Body of pancreas (tissue), 4 donors: ENCODE data around the gene GAPVD1. TPM values are rescaled to one million over a fixed set of nuclear protein-coding genes. Genes with fewer than 3 reads are reported as not detected.

Source experiments
- ATAC-seq: fragments of 150-250 bp; one replicate; pipeline ENCODE4 v1.9.1; 2016
- DNase-seq, 4 donors: peaks; one replicate each; pipeline ENCODE4 v3.0.0-alpha.2; 2019
- H3K27ac ChIP-seq, 4 donors: fragments of 200-600 bp; sonication (generic); 1 replicate in 3 of 4; 2 replicates in 1 of 4; pipeline versions ENCODE4 v1.5.1 to v1.6.1; 2016 to 2019; ENCODE audit warnings: mild to moderate bottlenecking in 1 of 4, mixed read lengths in 1 of 4, moderate library complexity in 1 of 4
- H3K27me3 ChIP-seq, 2 donors: fragments of 200-600 bp; sonication (generic); one replicate each; pipeline ENCODE4 v1.6.0; 2016; ENCODE audit warnings: mild to moderate bottlenecking in 1 of 2
- H3K36me3 ChIP-seq, 2 donors: fragments of 200-600 bp; sonication (generic); replicated peaks in 1 of 2; 2 replicates each; pipeline ENCODE4 v1.5.1; 2016; ENCODE audit warnings: low read depth in 2 of 2; ENCODE audit not compliant: insufficient read depth in 1 of 2
- H3K4me1 ChIP-seq: fragments of 200-600 bp; sonication (generic); one replicate; pipeline ENCODE4 v1.6.0; 2016
- H3K4me3 ChIP-seq, 2 donors: fragments of 200-600 bp; sonication (generic); 1 replicate in 1 of 2; 2 replicates in 1 of 2; pipeline ENCODE4 v1.5.1; 2016 to 2019
- H3K9me3 ChIP-seq, 3 donors: fragments of 200-600 bp; sonication (generic); 1 replicate in 2 of 3; 2 replicates in 1 of 3; pipeline ENCODE4 v1.5.1; 2016
- CTCF ChIP-seq, 7 experiments: fragments of 450-650 bp in 4 of 7; fragments of 200-600 bp in 3 of 7; sonication (generic) in 3 of 7; IDR thresholded peaks; one replicate each; pipeline ENCODE4 v1.5.1; 2016 to 2019; ENCODE audit warnings: antibody characterized with exemption in 7 of 7
- POLR2A ChIP-seq, 3 donors: fragments of 450-650 bp; IDR thresholded peaks; one replicate each; pipeline ENCODE4 v1.6.1; 2016; ENCODE audit warnings: antibody characterized with exemption in 3 of 3, mild to moderate bottlenecking in 2 of 3
- WGBS, 2 donors: methylation state at CpG; one replicate each; pipeline ENCODE4 v1.1.5; 2017; 5-methylcytosine and 5-hydroxymethylcytosine counted together
- intact Hi-C: fragments of 100-400 bp; cut with DNase I; formaldehyde crosslinking; loops from one replicate; pipeline ENCODE4 v1.15.1; 2023
- total RNA-seq, 2 donors: library from RNA; depleted of rRNA; stranded (reverse); fragments of >200 nt; gene quantifications; one replicate each; pipeline ENCODE4 v1.1.0, GENCODE V29; 2016

Gene GAPVD1
- total RNA-seq, 2 donors from 2014 or later, result 25.7 to 48.8 TPM

- H3K27me3 ChIP-seq, result no peaks in the 10 kb centered on the region
- no peaks in the 10 kb centered on the region for H3K4me1 ChIP-seq
- no peak for DNase-seq
- no peak for ATAC-seq
- intact Hi-C loops, result no loop called here
- H3K9me3 ChIP-seq, result no peaks in the 10 kb centered on the region
- WGBS, 2 donors, result 88% methylated on average over 6 of the region's 6 CpGs
- no peaks in the 10 kb centered on the region for H3K36me3 ChIP-seq
- H3K4me3 ChIP-seq, result no peak overlapping the region
- TF ChIP-seq CTCF (IDR thresholded peaks at IDR 0.05) (no peak), POLR2A (IDR thresholded peaks at IDR 0.05) (no peak)
- no peak overlapping the region for H3K27ac ChIP-seq
These were observed 135.2 kb downstream of the GAPVD1 start for GRCh38 chr9:125396799-125397198.

DNA sequence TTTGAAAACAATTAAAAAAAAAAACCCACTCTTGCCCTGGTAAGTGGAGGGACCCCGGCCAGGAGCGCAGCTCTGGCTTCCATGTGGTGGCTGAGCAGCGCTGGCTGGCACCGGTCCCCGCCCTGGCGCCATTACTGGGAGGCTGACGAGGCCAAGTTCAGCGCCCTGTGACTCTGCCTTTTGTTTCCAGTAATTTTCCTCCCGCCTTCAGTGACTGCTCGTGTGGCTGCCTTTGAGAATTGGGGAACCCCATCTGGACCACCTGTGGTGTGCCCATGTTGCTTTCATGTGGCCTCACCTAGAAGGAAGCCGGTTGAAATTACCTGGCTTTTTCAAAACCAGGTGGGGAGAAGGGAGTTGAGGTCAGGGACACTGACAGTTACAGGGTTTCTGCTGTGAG, 136.1 kb downstream of the GAPVD1 start:
- TF ChIP-seq CTCF (IDR thresholded peaks at IDR 0.05) (no peak), POLR2A (IDR thresholded peaks at IDR 0.05) (no peak)
- Histone ChIP-seq H3K36me3 (no peaks in the 10 kb centered on the region), H3K4me1 (no peaks in the 10 kb centered on the region), H3K27ac (no peak overlapping the region), H3K4me3 (no peak overlapping the region), H3K9me3 (no peaks in the 10 kb centered on the region), H3K27me3 (no peaks in the 10 kb centered on the region)
- ATAC-seq (no peak), DNase-seq (no peak)
- 77 to 79% methylated on average over 11 of the region's 11 CpGs for WGBS, 2 donors
- intact Hi-C loops, result no loop called here

DNA sequence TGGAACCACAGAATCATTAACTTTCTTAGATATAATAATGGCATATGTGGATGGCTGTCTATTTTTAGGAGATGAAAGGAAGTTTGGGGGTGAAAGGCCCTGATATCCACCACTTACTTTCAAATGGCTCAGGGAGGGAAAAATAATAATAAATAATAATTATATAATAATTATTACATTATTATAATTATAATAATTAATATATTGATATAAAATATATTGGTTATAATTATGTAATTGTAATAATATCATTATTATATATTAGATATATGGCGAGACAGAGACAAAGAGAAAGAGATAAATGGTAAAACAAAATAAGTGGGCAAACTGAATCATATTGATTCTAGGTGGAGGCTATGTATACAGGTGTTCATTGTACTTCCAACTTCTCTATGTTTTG, 136.6 kb downstream of the GAPVD1 start:
- DNase-seq (no peak), ATAC-seq (no peak)
- H3K27ac ChIP-seq, result no peak overlapping the region
- H3K9me3 ChIP-seq, result no peaks in the 10 kb centered on the region
- no peaks in the 10 kb centered on the region for H3K4me1 ChIP-seq
- WGBS, 2 donors, result 86 to 93% methylated on average over 1 of the region's 1 CpG
- TF ChIP-seq POLR2A (IDR thresholded peaks at IDR 0.05), result no peak
- TF ChIP-seq CTCF (IDR thresholded peaks at IDR 0.05), result no peak
- intact Hi-C loops, result no loop called here
- H3K27me3 ChIP-seq, result no peaks in the 10 kb centered on the region
- no peak overlapping the region for H3K4me3 ChIP-seq
- no peaks in the 10 kb centered on the region for H3K36me3 ChIP-seq

DNA sequence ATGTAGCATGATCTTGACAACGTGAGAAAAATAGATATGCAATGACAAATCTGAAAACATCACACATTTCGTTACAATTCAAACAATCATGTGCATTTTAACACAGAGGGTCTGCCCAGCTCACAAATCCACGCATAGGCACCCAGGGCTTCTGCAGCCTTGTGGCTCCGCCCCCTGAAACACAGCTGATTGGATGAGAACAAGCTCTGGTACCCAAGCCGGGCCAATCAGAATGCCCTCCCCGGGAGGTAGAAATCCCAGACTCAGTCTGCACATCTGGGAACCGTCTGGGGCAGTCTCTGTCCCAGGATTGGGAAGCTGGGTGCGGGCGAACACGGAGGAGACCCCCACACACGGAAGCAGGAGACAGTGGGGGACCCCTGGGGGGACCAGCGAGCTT, 137.5 kb downstream of the GAPVD1 start:
- no peak for ATAC-seq
- WGBS, 2 donors, result 87 to 92% methylated on average over 7 to 12 of the region's 12 CpGs
- DNase-seq, result no peak

More for the DNA sequence above, 137.5 kb downstream of the GAPVD1 start:
- TF ChIP-seq CTCF (IDR thresholded peaks at IDR 0.05), result no peak
- TF ChIP-seq POLR2A (IDR thresholded peaks at IDR 0.05), result no peak
- Histone ChIP-seq H3K4me3 (no peak overlapping the region), H3K9me3 (no peaks in the 10 kb centered on the region), H3K27me3 (no peaks in the 10 kb centered on the region), H3K27ac (no peak overlapping the region), H3K4me1 (no peaks in the 10 kb centered on the region), H3K36me3 (no peaks in the 10 kb centered on the region)
- intact Hi-C loops, result no loop called here
